Measurements from ENCODE around the gene ZCCHC3. TPM values are rescaled to one million over a fixed set of nuclear protein-coding genes. Genes with fewer than 3 reads are reported as not detected.

ZCCHC3 gene
- total RNA-seq, 1 experiment from 2014 or later = 43.6 TPM

Other genes with a start within 250 kb of the ZCCHC3 start
- not detected in 3 replicates for gene DEFB125, start 209.9 kb upstream of the ZCCHC3 start, total RNA-seq (2021)
- gene DEFB126, start 155.0 kb upstream of the ZCCHC3 start, total RNA-seq (2021) = 0.89 TPM in 1 of 3 replicates, not detected in the others
- gene DEFB127, start 140.1 kb upstream of the ZCCHC3 start, total RNA-seq (2021) = not detected in 3 replicates
- gene DEFB128, start 107.9 kb upstream of the ZCCHC3 start, total RNA-seq (2021) = not detected in 3 replicates
- not detected in 3 replicates for gene DEFB129, start 70.3 kb upstream of the ZCCHC3 start, total RNA-seq (2021)
- gene DEFB132, start 39.8 kb upstream of the ZCCHC3 start, total RNA-seq (2021) = not detected in 3 replicates
- 22.1 to 30.3 TPM (median 27.8 TPM) in 3 replicates for gene C20orf96, start 6.8 kb upstream of the ZCCHC3 start, total RNA-seq (2021)
- 59.1 to 76.3 TPM (median 72.5 TPM) in 3 replicates for gene SOX12, start 28.0 kb downstream of the ZCCHC3 start, total RNA-seq (2021)
- 23.0 to 23.7 TPM (median 23.3 TPM) in 3 replicates for gene NRSN2, start 49.5 kb downstream of the ZCCHC3 start, total RNA-seq (2021)
- 7.8 to 9.2 TPM (median 8.7 TPM) in 3 replicates for gene TRIB3, start 83.2 kb downstream of the ZCCHC3 start, total RNA-seq (2021)
- 65.0 to 75.2 TPM (median 69.5 TPM) in 3 replicates for gene RBCK1, start 110.7 kb downstream of the ZCCHC3 start, total RNA-seq (2021)
- gene TBC1D20, start 165.0 kb downstream of the ZCCHC3 start, total RNA-seq (2021) = 14.6 to 15.6 TPM (median 15.4 TPM) in 3 replicates
- gene CSNK2A1, start 246.2 kb downstream of the ZCCHC3 start, total RNA-seq (2021) = 235 to 244 TPM (median 236 TPM) in 3 replicates

Measured in WTC11 (cell line).